MCF 10A (cell line): ENCODE data around the gene OR5K2. TPM values are rescaled to one million over a fixed set of nuclear protein-coding genes. Genes with fewer than 3 reads are reported as not detected.

Experiments
- BruUV-seq: library from RNA; stranded (reverse); fragments of 400-500 nt; replicated peaks from 2 replicates; lab custom pipeline; 2021; lab: Mats Ljungman, UMichigan
- CTCF ChIA-PET: fragments of 300-600 bp; sonication (Branson Sonifier 250); formaldehyde crosslinking; extraction: SDS; loops from one replicate; lab custom pipeline; 2021; ENCODE audit warnings: antibody characterized with exemption, inconsistent platforms; lab: Yijun Ruan, JAX
- POLR2A ChIA-PET: fragments of 300-600, 350-650 bp; sonication (Branson Sonifier 250); formaldehyde crosslinking; extraction: SDS; loops from one replicate; lab custom pipeline; 2020; ENCODE audit warnings: antibody characterized with exemption, inconsistent platforms; lab: Yijun Ruan, JAX
- DNase-seq: peaks from one replicate; pipeline ENCODE4 v3.0.0-alpha.2; 2018; ENCODE audit not compliant: unreplicated experiment
- H3K27ac Mint-ChIP-seq: one replicate; pipeline ENCODE4 v1.8.0; 2022; ENCODE audit warnings: mild to moderate bottlenecking, low read depth, mixed read lengths; ENCODE audit not compliant: unreplicated experiment
- H3K27me3 Mint-ChIP-seq: one replicate; pipeline ENCODE4 v1.8.0; 2022; ENCODE audit warnings: mixed read lengths; ENCODE audit not compliant: insufficient read depth, unreplicated experiment
- H3K36me3 Mint-ChIP-seq: one replicate; pipeline ENCODE4 v1.8.0; 2022; ENCODE audit warnings: mild to moderate bottlenecking, moderate library complexity, mixed read lengths; ENCODE audit not compliant: insufficient read depth, unreplicated experiment
- H3K4me1 Mint-ChIP-seq: one replicate; pipeline ENCODE4 v1.8.0; 2022; ENCODE audit warnings: mixed read lengths; ENCODE audit not compliant: insufficient read depth, unreplicated experiment
- H3K4me3 Mint-ChIP-seq: one replicate; pipeline ENCODE4 v1.8.0; 2022; ENCODE audit warnings: mild to moderate bottlenecking, moderate library complexity, mixed read lengths; ENCODE audit not compliant: unreplicated experiment
- H3K9me3 Mint-ChIP-seq: one replicate; pipeline ENCODE4 v1.8.0; 2022; ENCODE audit warnings: mixed read lengths; ENCODE audit not compliant: unreplicated experiment
- intact Hi-C: fragments of 100-400 bp; cut with micrococcal nuclease; formaldehyde crosslinking; loops from 2 replicates; pipeline ENCODE4 v1.14.1; 2022
- total RNA-seq: library from RNA; stranded (reverse); gene quantifications from 2 replicates; pipeline ENCODE4 v1.2.3, GENCODE V29; 2022
- TF ChIP-seq, protein P1 (sequence below): fragments of 200-600 bp; IDR thresholded peaks from one replicate; pipeline ENCODE4 v1.8.0; 2022; ENCODE audit warnings: antibody characterized with exemption, mild to moderate bottlenecking; ENCODE audit not compliant: unreplicated experiment

The OR5K2 gene
- total RNA-seq, 1 experiment from 2014 or later = not detected

DNA sequence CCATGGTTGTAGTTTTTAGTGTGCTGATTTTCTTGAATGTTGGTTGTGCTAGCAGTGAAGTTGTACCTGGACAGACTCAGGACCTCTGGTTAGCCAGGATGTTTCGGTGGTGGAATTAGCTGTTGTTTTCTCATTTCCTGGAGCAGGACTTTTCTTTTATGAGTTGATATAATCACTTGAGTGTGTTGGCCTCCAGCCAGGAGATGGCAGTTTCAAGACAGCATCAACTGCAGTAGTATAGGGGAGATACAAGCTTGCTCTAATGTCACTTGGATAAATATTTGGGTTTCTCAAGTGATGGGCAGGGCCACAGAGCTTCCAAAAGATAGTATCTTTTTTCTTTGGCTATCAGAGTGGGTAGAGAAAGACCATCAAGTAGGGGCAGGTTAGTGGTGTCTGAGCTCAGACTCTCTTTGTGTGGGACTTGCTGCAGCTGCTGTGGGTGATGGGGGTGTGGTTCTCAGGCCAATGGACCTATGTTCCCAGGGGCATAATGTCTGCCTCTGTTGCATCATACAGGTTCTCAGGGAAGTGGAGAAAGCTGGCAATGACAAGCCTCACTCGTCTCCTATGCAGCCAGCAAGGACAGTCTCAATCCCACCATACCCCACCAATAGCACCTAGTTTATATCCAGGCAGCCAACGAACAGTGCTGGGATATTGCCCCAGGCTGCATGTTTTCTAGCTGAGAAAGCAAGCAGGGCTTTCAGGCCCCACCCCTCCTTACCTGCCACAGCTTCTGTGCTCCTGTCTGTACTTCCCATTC lies 14.6 kb upstream of the OR5K2 start:
- peak; percentile 35 for DNase-seq
- H3K36me3 Mint-ChIP-seq = no peaks in the 10 kb centered on the region
- ChIA-PET CTCF (interaction anchor here (0.5 to 2.0 kb wide), 17 partner anchors 24 to 714 kb away, joined by 3 to 7 read pairs (median 3); no protein-coding TSS in a partner anchor), POLR2A (interaction anchor here (0.7 to 3.2 kb wide), 6 partner anchors 25 to 109 kb away, joined by 3 to 17 read pairs (median 4); no protein-coding TSS in a partner anchor)
- H3K4me1 Mint-ChIP-seq = peaks cover 18% of the 10 kb centered on the region
- H3K9me3 Mint-ChIP-seq = peaks cover 30% of the 10 kb centered on the region
- H3K27me3 Mint-ChIP-seq = no peaks in the 10 kb centered on the region
- intact Hi-C loops = loop anchor here (2.0 kb wide), 1 partner anchor 30 kb away; no protein-coding TSS in a partner anchor
- TF ChIP-seq, protein P1, sequence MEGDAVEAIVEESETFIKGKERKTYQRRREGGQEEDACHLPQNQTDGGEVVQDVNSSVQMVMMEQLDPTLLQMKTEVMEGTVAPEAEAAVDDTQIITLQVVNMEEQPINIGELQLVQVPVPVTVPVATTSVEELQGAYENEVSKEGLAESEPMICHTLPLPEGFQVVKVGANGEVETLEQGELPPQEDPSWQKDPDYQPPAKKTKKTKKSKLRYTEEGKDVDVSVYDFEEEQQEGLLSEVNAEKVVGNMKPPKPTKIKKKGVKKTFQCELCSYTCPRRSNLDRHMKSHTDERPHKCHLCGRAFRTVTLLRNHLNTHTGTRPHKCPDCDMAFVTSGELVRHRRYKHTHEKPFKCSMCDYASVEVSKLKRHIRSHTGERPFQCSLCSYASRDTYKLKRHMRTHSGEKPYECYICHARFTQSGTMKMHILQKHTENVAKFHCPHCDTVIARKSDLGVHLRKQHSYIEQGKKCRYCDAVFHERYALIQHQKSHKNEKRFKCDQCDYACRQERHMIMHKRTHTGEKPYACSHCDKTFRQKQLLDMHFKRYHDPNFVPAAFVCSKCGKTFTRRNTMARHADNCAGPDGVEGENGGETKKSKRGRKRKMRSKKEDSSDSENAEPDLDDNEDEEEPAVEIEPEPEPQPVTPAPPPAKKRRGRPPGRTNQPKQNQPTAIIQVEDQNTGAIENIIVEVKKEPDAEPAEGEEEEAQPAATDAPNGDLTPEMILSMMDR = no peak
- BruUV-seq = no TSS peak
- no peak overlapping the region for H3K4me3 Mint-ChIP-seq
- peak overlapping the region; percentile 97 for H3K27ac Mint-ChIP-seq

DNA sequence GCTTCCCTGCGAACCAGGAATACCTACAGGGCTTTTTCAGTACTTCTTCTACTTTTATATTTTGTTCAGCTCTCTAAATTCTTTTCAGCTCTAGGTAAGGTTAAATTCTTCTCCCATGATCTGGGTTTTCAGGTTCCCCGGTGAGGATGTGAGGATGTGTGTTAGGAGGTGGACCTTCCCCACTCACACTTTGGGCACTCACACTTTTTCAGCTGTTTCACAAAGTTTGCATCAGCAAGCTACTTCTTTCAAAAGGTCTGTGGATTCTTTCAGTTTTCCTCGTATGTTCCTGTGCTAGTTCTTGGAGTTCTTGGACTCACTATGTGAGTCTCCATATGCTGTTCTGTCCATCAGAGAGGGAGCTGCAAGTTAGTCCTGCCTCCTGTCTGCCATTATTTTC lies 13.9 kb upstream of the OR5K2 start:
- Mint-ChIP-seq H3K4me1 (peaks cover 18% of the 10 kb centered on the region), H3K36me3 (no peaks in the 10 kb centered on the region), H3K27me3 (no peaks in the 10 kb centered on the region), H3K4me3 (no peak overlapping the region), H3K27ac (peak overlapping the region; percentile 97), H3K9me3 (peaks cover 36% of the 10 kb centered on the region)
- ChIA-PET POLR2A (interaction anchor here (0.6 to 3.2 kb wide), 7 partner anchors 27 to 210 kb away, joined by 3 to 17 read pairs (median 4); partner anchors contain the start of gene CLDND1), CTCF (interaction anchor here (0.6 to 2.0 kb wide), 14 partner anchors 28 to 572 kb away, joined by 3 to 7 read pairs (median 4); no protein-coding TSS in a partner anchor)
- TF ChIP-seq, protein P1 = no peak
- intact Hi-C loops = loop anchor here (2.0 kb wide), 1 partner anchor 29 kb away; no protein-coding TSS in a partner anchor
- BruUV-seq = no TSS peak
- no peak for DNase-seq

GRCh38 chr3:98500019-98500418 lies 2.5 kb downstream of the OR5K2 start:
- POLR2A ChIA-PET = interaction anchor here (1.9 kb wide), 1 partner anchor 12 kb away, joined by 8 read pairs; no protein-coding TSS in a partner anchor
- CTCF ChIA-PET = interaction anchor here (1.0 kb wide), 1 partner anchor 13 kb away, joined by 6 read pairs; no protein-coding TSS in a partner anchor
- TF ChIP-seq, protein P1 = no peak
- Mint-ChIP-seq H3K27ac (no peak overlapping the region), H3K4me1 (no peaks in the 10 kb centered on the region), H3K9me3 (no peaks in the 10 kb centered on the region), H3K4me3 (no peak overlapping the region), H3K36me3 (no peaks in the 10 kb centered on the region), H3K27me3 (no peaks in the 10 kb centered on the region)
- intact Hi-C loops = no loop called here
- DNase-seq = no peak
- BruUV-seq = no TSS peak

DNA sequence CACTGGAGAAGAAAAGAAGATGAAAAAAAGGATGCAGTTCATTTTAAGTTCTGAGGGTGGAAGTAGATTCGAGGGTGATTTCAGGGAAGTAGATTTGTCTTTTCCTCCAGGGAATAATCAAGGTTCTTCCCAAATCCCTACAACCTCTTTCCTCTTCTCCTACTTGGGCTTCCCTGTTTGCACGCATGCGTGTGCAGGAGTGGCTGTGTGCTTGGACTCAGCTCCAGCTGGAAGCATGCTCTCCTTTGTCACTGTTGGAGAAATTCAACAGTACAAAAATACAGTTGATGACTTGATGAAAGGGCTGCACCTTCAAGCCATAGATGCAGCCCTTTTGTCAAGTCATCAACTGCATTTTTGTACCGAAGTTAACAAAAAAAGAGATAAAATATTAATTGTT lies 3.8 kb downstream of the OR5K2 start:
- no peak overlapping the region for H3K4me3 Mint-ChIP-seq
- DNase-seq = no peak
- BruUV-seq = no TSS peak
- TF ChIP-seq, protein P1 = no peak
- H3K9me3 Mint-ChIP-seq = no peaks in the 10 kb centered on the region
- H3K36me3 Mint-ChIP-seq = no peaks in the 10 kb centered on the region
- POLR2A ChIA-PET = interaction anchor here (0.6 to 1.9 kb wide), 3 partner anchors 11 to 861 kb away, joined by 3 to 8 read pairs (median 3); no protein-coding TSS in a partner anchor
- CTCF ChIA-PET = interaction anchor here (0.6 to 1.1 kb wide), 6 partner anchors 13 to 722 kb away, joined by 3 to 5 read pairs (median 3); no protein-coding TSS in a partner anchor
- H3K27ac Mint-ChIP-seq = no peak overlapping the region
- no peaks in the 10 kb centered on the region for H3K4me1 Mint-ChIP-seq
- no peaks in the 10 kb centered on the region for H3K27me3 Mint-ChIP-seq
- intact Hi-C loops = no loop called here
